ENCODE results near the gene GPI. TPM values are rescaled to one million over a fixed set of nuclear protein-coding genes. Genes with fewer than 3 reads are reported as not detected.

The GPI gene
- total RNA-seq = 209 to 228 TPM (median 221 TPM) in 3 replicates
- long read RNA-seq, full-length matches to known transcripts = 274 of 302 reads
- long read RNA-seq, partial matches to known transcripts = 18 of 302 reads
- long read RNA-seq, other reads (novel, unspliced or antisense) = 10 of 302 reads

DNA sequence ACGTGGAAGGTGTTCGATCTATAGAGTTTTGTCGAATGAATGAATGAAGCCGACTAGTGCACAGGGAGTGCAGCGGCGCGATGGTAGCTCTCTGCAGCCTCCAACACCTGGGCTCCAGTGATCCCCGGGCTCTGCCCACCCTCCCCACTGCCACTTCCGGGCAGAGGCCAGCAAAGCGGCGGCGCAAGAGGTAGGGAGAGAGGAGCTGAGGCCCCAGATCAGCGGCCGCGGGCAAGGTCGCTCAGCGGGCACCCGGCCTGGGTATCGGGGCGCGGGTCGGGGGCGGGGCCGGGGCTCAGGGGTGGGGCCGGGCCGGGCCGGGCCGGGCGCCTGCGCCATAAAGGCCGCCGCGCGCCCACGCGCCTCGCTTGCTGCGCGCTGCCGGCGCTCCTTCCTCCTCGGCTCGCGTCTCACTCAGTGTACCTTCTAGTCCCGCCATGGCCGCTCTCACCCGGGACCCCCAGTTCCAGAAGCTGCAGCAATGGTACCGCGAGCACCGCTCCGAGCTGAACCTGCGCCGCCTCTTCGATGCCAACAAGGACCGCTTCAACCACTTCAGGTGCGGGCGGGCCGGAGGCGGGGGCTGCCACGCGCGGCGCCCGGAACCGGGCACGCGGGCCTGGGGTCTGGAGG is at the start of gene GPI:
TSS of gene GPI (plus strand) at position 367 of the 633 bp plus-strand sequence. CDS start at position 438, 71 bp downstream.
- TF ChIP-seq, protein P1, sequence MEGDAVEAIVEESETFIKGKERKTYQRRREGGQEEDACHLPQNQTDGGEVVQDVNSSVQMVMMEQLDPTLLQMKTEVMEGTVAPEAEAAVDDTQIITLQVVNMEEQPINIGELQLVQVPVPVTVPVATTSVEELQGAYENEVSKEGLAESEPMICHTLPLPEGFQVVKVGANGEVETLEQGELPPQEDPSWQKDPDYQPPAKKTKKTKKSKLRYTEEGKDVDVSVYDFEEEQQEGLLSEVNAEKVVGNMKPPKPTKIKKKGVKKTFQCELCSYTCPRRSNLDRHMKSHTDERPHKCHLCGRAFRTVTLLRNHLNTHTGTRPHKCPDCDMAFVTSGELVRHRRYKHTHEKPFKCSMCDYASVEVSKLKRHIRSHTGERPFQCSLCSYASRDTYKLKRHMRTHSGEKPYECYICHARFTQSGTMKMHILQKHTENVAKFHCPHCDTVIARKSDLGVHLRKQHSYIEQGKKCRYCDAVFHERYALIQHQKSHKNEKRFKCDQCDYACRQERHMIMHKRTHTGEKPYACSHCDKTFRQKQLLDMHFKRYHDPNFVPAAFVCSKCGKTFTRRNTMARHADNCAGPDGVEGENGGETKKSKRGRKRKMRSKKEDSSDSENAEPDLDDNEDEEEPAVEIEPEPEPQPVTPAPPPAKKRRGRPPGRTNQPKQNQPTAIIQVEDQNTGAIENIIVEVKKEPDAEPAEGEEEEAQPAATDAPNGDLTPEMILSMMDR (IDR thresholded peaks at IDR 0.05) = no peak
- H3K9me3 Mint-ChIP-seq (ENCODE audit: low read depth) = no peaks in the 10 kb centered on the region
- peak within 1 kb of the TSS; percentile 60 for H3K27ac Mint-ChIP-seq (ENCODE audit: unreplicated experiment)
- no peak for DNase-seq (ENCODE audit: low spot score)
- peak within 1 kb of the TSS; percentile 97 for H3K4me3 Mint-ChIP-seq (ENCODE audit: unreplicated experiment)
- H3K36me3 Mint-ChIP-seq (ENCODE audit: low read depth) = peaks cover 17% of the 10 kb centered on the region
- peaks cover 28% of the 10 kb centered on the region for H3K4me1 Mint-ChIP-seq (ENCODE audit: low read depth)
- no peaks in the 10 kb centered on the region for H3K27me3 Mint-ChIP-seq (ENCODE audit: low read depth)

- H3K36me3 Mint-ChIP-seq (ENCODE audit: low read depth) = peaks cover 3% of the 10 kb centered on the region
- TF ChIP-seq, protein P1 (IDR thresholded peaks at IDR 0.05) = no peak
- H3K27ac Mint-ChIP-seq (ENCODE audit: unreplicated experiment) = no peak overlapping the region
- H3K4me3 Mint-ChIP-seq (ENCODE audit: unreplicated experiment) = no peak overlapping the region
- no peak for DNase-seq (ENCODE audit: low spot score)
- H3K4me1 Mint-ChIP-seq (ENCODE audit: low read depth) = peaks cover 61% of the 10 kb centered on the region
- H3K9me3 Mint-ChIP-seq (ENCODE audit: low read depth) = no peaks in the 10 kb centered on the region
- no peaks in the 10 kb centered on the region for H3K27me3 Mint-ChIP-seq (ENCODE audit: low read depth)
Measured at GRCh38 chr19:34316247-34316646, 48.7 kb upstream of the GPI start.

- Mint-ChIP-seq H3K4me1 (ENCODE audit: low read depth) (peaks cover 61% of the 10 kb centered on the region), H3K4me3 (ENCODE audit: unreplicated experiment) (no peak overlapping the region), H3K27me3 (ENCODE audit: low read depth) (no peaks in the 10 kb centered on the region), H3K36me3 (ENCODE audit: low read depth) (peaks cover 5% of the 10 kb centered on the region), H3K27ac (ENCODE audit: unreplicated experiment) (no peak overlapping the region), H3K9me3 (ENCODE audit: low read depth) (no peaks in the 10 kb centered on the region)
- TF ChIP-seq, protein P1 (IDR thresholded peaks at IDR 0.05) = no peak
- DNase-seq (ENCODE audit: low spot score) = no peak
Measured at GRCh38 chr19:34316741-34317301, 48.2 kb upstream of the GPI start.

DNA sequence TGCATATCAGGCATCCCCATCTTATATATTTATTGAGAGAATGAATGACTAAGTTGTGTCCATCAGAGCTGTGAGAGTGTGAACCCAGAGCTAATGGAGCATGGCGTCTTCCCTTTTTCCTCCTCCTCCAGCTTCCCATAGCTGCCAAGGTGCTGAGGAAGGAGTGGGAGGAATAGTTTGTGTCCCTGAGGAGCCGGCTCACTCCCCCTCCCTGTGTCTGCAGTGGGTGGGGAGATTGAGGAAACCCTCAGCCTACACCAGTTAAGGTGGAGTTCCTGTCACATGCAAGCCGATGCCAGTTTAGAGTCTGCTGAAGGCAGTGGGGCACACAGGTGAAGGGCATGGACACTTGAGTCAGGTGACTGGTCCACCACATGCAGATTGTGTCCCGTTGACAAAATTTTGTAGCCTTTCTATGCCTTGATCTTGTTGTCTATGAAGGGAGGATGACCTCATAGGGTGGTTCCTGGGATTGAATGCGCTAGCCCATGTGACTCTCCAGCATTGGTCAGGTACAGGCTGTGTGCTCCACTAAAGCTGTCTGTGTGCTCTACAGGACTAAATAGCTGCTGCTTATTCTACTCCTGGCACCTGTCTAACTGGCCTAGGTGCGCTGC is 47.6 kb upstream of the GPI start:
- Mint-ChIP-seq H3K9me3 (ENCODE audit: low read depth) (no peaks in the 10 kb centered on the region), H3K27ac (ENCODE audit: unreplicated experiment) (no peak overlapping the region), H3K4me3 (ENCODE audit: unreplicated experiment) (no peak overlapping the region), H3K4me1 (ENCODE audit: low read depth) (peaks cover 61% of the 10 kb centered on the region), H3K36me3 (ENCODE audit: low read depth) (peaks cover 6% of the 10 kb centered on the region), H3K27me3 (ENCODE audit: low read depth) (no peaks in the 10 kb centered on the region)
- TF ChIP-seq, protein P1 (IDR thresholded peaks at IDR 0.05) = no peak
- DNase-seq (ENCODE audit: low spot score) = no peak

GRCh38 chr19:34319230-34319585 is 45.8 kb upstream of the GPI start:
- DNase-seq (ENCODE audit: low spot score) = no peak
- H3K27ac Mint-ChIP-seq (ENCODE audit: unreplicated experiment) = peak overlapping the region; percentile 85
- H3K4me1 Mint-ChIP-seq (ENCODE audit: low read depth) = peaks cover 51% of the 10 kb centered on the region
- H3K27me3 Mint-ChIP-seq (ENCODE audit: low read depth) = no peaks in the 10 kb centered on the region
- no peak overlapping the region for H3K4me3 Mint-ChIP-seq (ENCODE audit: unreplicated experiment)
- H3K9me3 Mint-ChIP-seq (ENCODE audit: low read depth) = no peaks in the 10 kb centered on the region
- peaks cover 12% of the 10 kb centered on the region for H3K36me3 Mint-ChIP-seq (ENCODE audit: low read depth)
- TF ChIP-seq, protein P1 (IDR thresholded peaks at IDR 0.05) = no peak
